ENCODE results near the gene ADGRL3. TPM values are rescaled to one million over a fixed set of nuclear protein-coding genes. Genes with fewer than 3 reads are reported as not detected.

ADGRL3 gene
- total and polyA plus RNA-seq, 4 donors = 0.07 to 1.7 (median 0.82) TPM

DNA sequence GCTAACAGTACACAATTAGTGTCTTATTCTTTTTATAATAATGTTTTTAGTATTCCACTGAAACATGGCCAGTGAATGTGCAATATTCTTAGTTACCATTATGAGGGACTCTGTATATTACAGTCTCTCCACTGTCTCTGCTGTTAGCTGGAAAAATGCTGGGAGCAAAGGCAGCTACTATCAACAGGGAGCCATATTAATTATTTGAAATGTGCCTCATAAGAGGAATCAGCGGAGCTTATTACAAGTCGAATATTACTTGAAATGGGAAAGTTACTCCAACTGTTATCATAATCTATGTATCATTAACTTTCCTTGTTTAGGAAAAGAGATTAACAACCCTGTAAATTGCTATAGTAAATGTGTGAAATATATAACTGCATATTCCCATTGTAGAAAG is 612.0 kb downstream of the ADGRL3 start:
- 74% methylated on average over 2 of the region's 2 CpGs for WGBS
- no peak for TF ChIP-seq FOXA2 (IDR thresholded peaks at IDR 0.05)
- no peak for TF ChIP-seq HNF4A (conservative IDR thresholded peaks at IDR 0.05)
- TF ChIP-seq, protein P1, sequence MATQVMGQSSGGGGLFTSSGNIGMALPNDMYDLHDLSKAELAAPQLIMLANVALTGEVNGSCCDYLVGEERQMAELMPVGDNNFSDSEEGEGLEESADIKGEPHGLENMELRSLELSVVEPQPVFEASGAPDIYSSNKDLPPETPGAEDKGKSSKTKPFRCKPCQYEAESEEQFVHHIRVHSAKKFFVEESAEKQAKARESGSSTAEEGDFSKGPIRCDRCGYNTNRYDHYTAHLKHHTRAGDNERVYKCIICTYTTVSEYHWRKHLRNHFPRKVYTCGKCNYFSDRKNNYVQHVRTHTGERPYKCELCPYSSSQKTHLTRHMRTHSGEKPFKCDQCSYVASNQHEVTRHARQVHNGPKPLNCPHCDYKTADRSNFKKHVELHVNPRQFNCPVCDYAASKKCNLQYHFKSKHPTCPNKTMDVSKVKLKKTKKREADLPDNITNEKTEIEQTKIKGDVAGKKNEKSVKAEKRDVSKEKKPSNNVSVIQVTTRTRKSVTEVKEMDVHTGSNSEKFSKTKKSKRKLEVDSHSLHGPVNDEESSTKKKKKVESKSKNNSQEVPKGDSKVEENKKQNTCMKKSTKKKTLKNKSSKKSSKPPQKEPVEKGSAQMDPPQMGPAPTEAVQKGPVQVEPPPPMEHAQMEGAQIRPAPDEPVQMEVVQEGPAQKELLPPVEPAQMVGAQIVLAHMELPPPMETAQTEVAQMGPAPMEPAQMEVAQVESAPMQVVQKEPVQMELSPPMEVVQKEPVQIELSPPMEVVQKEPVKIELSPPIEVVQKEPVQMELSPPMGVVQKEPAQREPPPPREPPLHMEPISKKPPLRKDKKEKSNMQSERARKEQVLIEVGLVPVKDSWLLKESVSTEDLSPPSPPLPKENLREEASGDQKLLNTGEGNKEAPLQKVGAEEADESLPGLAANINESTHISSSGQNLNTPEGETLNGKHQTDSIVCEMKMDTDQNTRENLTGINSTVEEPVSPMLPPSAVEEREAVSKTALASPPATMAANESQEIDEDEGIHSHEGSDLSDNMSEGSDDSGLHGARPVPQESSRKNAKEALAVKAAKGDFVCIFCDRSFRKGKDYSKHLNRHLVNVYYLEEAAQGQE (IDR thresholded peaks at IDR 0.05) = no peak
- TF ChIP-seq, protein P2, sequence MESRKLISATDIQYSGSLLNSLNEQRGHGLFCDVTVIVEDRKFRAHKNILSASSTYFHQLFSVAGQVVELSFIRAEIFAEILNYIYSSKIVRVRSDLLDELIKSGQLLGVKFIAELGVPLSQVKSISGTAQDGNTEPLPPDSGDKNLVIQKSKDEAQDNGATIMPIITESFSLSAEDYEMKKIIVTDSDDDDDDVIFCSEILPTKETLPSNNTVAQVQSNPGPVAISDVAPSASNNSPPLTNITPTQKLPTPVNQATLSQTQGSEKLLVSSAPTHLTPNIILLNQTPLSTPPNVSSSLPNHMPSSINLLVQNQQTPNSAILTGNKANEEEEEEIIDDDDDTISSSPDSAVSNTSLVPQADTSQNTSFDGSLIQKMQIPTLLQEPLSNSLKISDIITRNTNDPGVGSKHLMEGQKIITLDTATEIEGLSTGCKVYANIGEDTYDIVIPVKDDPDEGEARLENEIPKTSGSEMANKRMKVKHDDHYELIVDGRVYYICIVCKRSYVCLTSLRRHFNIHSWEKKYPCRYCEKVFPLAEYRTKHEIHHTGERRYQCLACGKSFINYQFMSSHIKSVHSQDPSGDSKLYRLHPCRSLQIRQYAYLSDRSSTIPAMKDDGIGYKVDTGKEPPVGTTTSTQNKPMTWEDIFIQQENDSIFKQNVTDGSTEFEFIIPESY (IDR thresholded peaks at IDR 0.05) = no peak
- no peak for TF ChIP-seq NR2F2 (IDR thresholded peaks at IDR 0.05)
- TF ChIP-seq, protein P3, sequence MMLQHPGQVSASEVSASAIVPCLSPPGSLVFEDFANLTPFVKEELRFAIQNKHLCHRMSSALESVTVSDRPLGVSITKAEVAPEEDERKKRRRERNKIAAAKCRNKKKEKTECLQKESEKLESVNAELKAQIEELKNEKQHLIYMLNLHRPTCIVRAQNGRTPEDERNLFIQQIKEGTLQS (IDR thresholded peaks at IDR 0.05) = no peak
- TF ChIP-seq SP1 (IDR thresholded peaks at IDR 0.05) = no peak
- no peak for TF ChIP-seq HNF4G (IDR thresholded peaks at IDR 0.05)
- TF ChIP-seq, protein P4, sequence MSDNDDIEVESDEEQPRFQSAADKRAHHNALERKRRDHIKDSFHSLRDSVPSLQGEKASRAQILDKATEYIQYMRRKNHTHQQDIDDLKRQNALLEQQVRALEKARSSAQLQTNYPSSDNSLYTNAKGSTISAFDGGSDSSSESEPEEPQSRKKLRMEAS (IDR thresholded peaks at IDR 0.05) = no peak
- no peak for TF ChIP-seq TAF1 (conservative IDR thresholded peaks at IDR 0.05)
- TF ChIP-seq YY1 (IDR thresholded peaks at IDR 0.05) = no peak
- DNase-seq (ENCODE audit: low spot score) = no peak
- H3K36me3 ChIP-seq (ENCODE audit: control insufficient read depth in 4 of 4, insufficient read depth in 3 of 4, low read depth in 1 of 4, low read length in 3 of 4) = peaks cover 0 to under 1% (median 0%) of the 10 kb centered on the region in 4 donors
- H3K4me1 ChIP-seq (ENCODE audit: control insufficient read depth in 4 of 4, insufficient read depth in 4 of 4, low read length in 3 of 4) = no peaks in the 10 kb centered on the region
- H3K27ac ChIP-seq (ENCODE audit: low read depth in 1 of 2, low read length in 2 of 2) = no peak overlapping the region
- no peaks in the 10 kb centered on the region for H3K27me3 ChIP-seq (ENCODE audit: control insufficient read depth in 4 of 4, insufficient read depth in 4 of 4, low read length in 3 of 4)
- H3K4me3 ChIP-seq (ENCODE audit: low read depth in 1 of 3, low read length in 3 of 3) = no peak overlapping the region
- no peak overlapping the region for H3K9ac ChIP-seq (ENCODE audit: low read depth in 1 of 2, low read length in 2 of 2)
- peaks cover 0 to under 1% (median 0%) of the 10 kb centered on the region in 4 donors for H3K9me3 ChIP-seq (ENCODE audit: control insufficient read depth in 4 of 4, low read length in 3 of 4)

DNA sequence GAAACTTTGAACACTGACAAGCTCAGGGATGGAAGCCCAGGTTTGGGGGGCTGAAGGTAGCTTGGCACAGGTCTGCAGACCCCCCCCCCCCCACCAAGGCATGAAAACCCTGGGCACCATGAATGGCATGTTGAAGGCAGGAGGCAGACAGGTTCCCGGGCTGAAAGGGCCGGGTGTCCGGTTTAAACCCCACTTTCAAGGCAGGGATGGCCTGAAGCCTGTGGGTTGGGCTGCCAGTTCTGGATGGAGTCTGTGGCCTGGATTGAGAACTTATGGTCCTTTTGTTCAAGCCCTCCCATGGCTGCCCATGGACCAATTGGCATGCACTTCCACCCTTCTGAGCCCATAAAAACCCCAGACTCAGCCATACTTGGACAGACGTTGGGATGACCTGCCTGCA is 616.9 kb downstream of the ADGRL3 start:
- no peaks in the 10 kb centered on the region for H3K27me3 ChIP-seq (ENCODE audit: control insufficient read depth in 4 of 4, insufficient read depth in 4 of 4, low read length in 3 of 4)
- no peaks in the 10 kb centered on the region for H3K4me1 ChIP-seq (ENCODE audit: control insufficient read depth in 4 of 4, insufficient read depth in 4 of 4, low read length in 3 of 4)
- H3K27ac ChIP-seq (ENCODE audit: low read depth in 1 of 2, low read length in 2 of 2) = no peak overlapping the region
- no peak overlapping the region for H3K9ac ChIP-seq (ENCODE audit: low read depth in 1 of 2, low read length in 2 of 2)
- no peak for DNase-seq (ENCODE audit: low spot score)
- peaks cover 0 to 3% (median 0%) of the 10 kb centered on the region in 4 donors for H3K9me3 ChIP-seq (ENCODE audit: control insufficient read depth in 4 of 4, low read length in 3 of 4)
- 92% methylated on average over 4 of the region's 4 CpGs for WGBS
- H3K36me3 ChIP-seq (ENCODE audit: control insufficient read depth in 4 of 4, insufficient read depth in 3 of 4, low read depth in 1 of 4, low read length in 3 of 4) = peaks cover 0 to 1% (median 0%) of the 10 kb centered on the region in 4 donors
- no peak for TF ChIP-seq YY1 (IDR thresholded peaks at IDR 0.05)
- TF ChIP-seq JUND (IDR thresholded peaks at IDR 0.05) = no peak
- no peak for TF ChIP-seq NR2F2 (IDR thresholded peaks at IDR 0.05)
- TF ChIP-seq HNF4A (conservative IDR thresholded peaks at IDR 0.05) = no peak
- no peak for TF ChIP-seq RAD21 (IDR thresholded peaks at IDR 0.05)
- TF ChIP-seq, protein P4 (IDR thresholded peaks at IDR 0.05) = no peak
- TF ChIP-seq, protein P2 (IDR thresholded peaks at IDR 0.05) = no peak
- TF ChIP-seq EGR1 (IDR thresholded peaks at IDR 0.05; ENCODE audit: low read depth in 2 of 2) = no peak
- TF ChIP-seq, protein P3 (IDR thresholded peaks at IDR 0.05) = no peak
- TF ChIP-seq GABPA (IDR thresholded peaks at IDR 0.05 in 1 of 2, conservative IDR thresholded peaks at IDR 0.05 in 1 of 2) = no peak
- H3K4me3 ChIP-seq (ENCODE audit: low read depth in 1 of 3, low read length in 3 of 3) = no peak overlapping the region

Data from liver (tissue), 9 donors.